HepG2 (cell line): ENCODE measurements around the gene MED20. TPM values are rescaled to one million over a fixed set of nuclear protein-coding genes. Genes with fewer than 3 reads are reported as not detected.

Experiments used
- CAMTA2 ChIP-seq: sonication (generic); formaldehyde crosslinking; IDR thresholded peaks from 2 replicates; pipeline ENCODE4 v1.4.0; 2020; ENCODE audit warnings: mild to moderate bottlenecking, missing genetic modification reagents, borderline replicate concordance
- IRF1 ChIP-seq: sonication (generic); formaldehyde crosslinking; IDR thresholded peaks from 2 replicates; pipeline ENCODE4 v1.4.0; 2020; ENCODE audit warnings: low read depth, mild to moderate bottlenecking, missing genetic modification reagents
- MAFF ChIP-seq: IDR thresholded peaks from 2 replicates; pipeline ENCODE4 v1.6.1; 2011; ENCODE audit warnings: low read depth, low read length, improper control_type of control experiment
- NR0B2 ChIP-seq: sonication (generic); formaldehyde crosslinking; IDR thresholded peaks from 2 replicates; pipeline ENCODE4 v1.4.0; 2020; ENCODE audit warnings: mild to moderate bottlenecking, missing genetic modification reagents
- NR2F1 ChIP-seq, 2 experiments: fragments of 450-650 bp in 1 of 2; formaldehyde crosslinking in 1 of 2; IDR thresholded peaks; 2 replicates each; pipeline versions ENCODE4 v1.5.0 to v1.6.1; 2016 to 2020; ENCODE audit warnings: mild to moderate bottlenecking in 1 of 2, missing compliant biosample characterization in 1 of 2, missing genetic modification reagents in 1 of 2, moderate library complexity in 1 of 2
- NR2F6 ChIP-seq, 2 experiments: IDR thresholded peaks; 2 replicates each; pipeline ENCODE4 v1.6.1; 2016; ENCODE audit warnings: antibody characterized with exemption in 1 of 2, mild to moderate bottlenecking in 1 of 2
- SOX6 ChIP-seq, 2 experiments: fragments of 450-650 bp in 1 of 2; sonication (generic) in 1 of 2; formaldehyde crosslinking in 1 of 2; IDR thresholded peaks; 2 replicates each; pipeline versions ENCODE4 v1.4.0 to v1.6.1; 2017 to 2020; ENCODE audit warnings: antibody characterized with exemption in 1 of 2, mild to moderate bottlenecking in 1 of 2, missing genetic modification reagents in 1 of 2
- TARDBP ChIP-seq: sonication (generic); formaldehyde crosslinking; IDR thresholded peaks from 2 replicates; pipeline ENCODE4 v1.8.0; 2022; ENCODE audit warnings: mild to moderate bottlenecking, missing genetic modification reagents
- TRIM22 ChIP-seq: fragments of 450-650 bp; IDR thresholded peaks from 2 replicates; pipeline ENCODE4 v1.6.1; 2017
- WIZ ChIP-seq: sonication (generic); formaldehyde crosslinking; IDR thresholded peaks from 2 replicates; pipeline ENCODE4 v1.5.1; 2020; ENCODE audit warnings: mild to moderate bottlenecking, missing genetic modification reagents
- ZNF138 ChIP-seq: sonication (generic); formaldehyde crosslinking; IDR thresholded peaks from 2 replicates; pipeline ENCODE4 v1.5.0; 2020; ENCODE audit warnings: mild to moderate bottlenecking, low read depth, missing genetic modification reagents
- ZNF280B ChIP-seq: sonication (generic); formaldehyde crosslinking; IDR thresholded peaks from 2 replicates; pipeline ENCODE4 v1.5.0; 2020; ENCODE audit warnings: missing genetic modification reagents, mild to moderate bottlenecking, borderline replicate concordance
- ZNF749 ChIP-seq: sonication (generic); formaldehyde crosslinking; IDR thresholded peaks from 2 replicates; pipeline ENCODE4 v1.8.0; 2022; ENCODE audit warnings: mild to moderate bottlenecking, missing genetic modification reagents, moderate library complexity, borderline replicate concordance
- ZNF781 ChIP-seq: sonication (generic); formaldehyde crosslinking; IDR thresholded peaks from 2 replicates; pipeline ENCODE4 v1.5.1; 2020; ENCODE audit warnings: borderline replicate concordance, mild to moderate bottlenecking, missing genetic modification reagents; ENCODE audit errors: not compliant biosample characterization
- polyA plus RNA-seq, 8 experiments: library from polyadenylated mRNA; depleted of rRNA in 3 of 8; stranded (reverse) in 7 of 8; unstranded in 1 of 8; fragments of >200 nt; fragmentation: Illumina TruSeq in 4 of 8; extraction: Trizol in 4 of 8; gene quantifications; 2 replicates each; pipeline versions ENCODE4 v1.2.1 to v1.2.3, GENCODE V29; 2011 to 2016; ENCODE audit warnings: low read depth in 4 of 8, missing spikeins in 1 of 8, mixed read lengths in 1 of 8; ENCODE audit not compliant: insufficient read depth in 1 of 8
- total RNA-seq, 5 experiments: library from RNA; depleted of rRNA; stranded (reverse); fragments of >200 nt; fragmentation: Illumina TruSeq; extraction: Trizol; gene quantifications; 2 replicates each; pipeline ENCODE4 v1.2.3, GENCODE V29; 2016; ENCODE audit warnings: low read depth in 1 of 5
- TF ChIP-seq, protein P1 (sequence below): sonication (generic); formaldehyde crosslinking; IDR thresholded peaks from 2 replicates; pipeline ENCODE4 v1.8.1; 2022; ENCODE audit warnings: low read depth, mild to moderate bottlenecking, missing genetic modification reagents
- TF ChIP-seq, protein P2 (sequence below): IDR thresholded peaks from 2 replicates; pipeline ENCODE4 v1.6.1; 2012; ENCODE audit warnings: low read length, improper control_type of control experiment

MED20 gene
- total and polyA plus RNA-seq, 2 of the 13 experiments (the other 11 are each of a cell fraction or from before 2014, with no cell fraction given): 28.1 to 41.1 TPM

DNA sequence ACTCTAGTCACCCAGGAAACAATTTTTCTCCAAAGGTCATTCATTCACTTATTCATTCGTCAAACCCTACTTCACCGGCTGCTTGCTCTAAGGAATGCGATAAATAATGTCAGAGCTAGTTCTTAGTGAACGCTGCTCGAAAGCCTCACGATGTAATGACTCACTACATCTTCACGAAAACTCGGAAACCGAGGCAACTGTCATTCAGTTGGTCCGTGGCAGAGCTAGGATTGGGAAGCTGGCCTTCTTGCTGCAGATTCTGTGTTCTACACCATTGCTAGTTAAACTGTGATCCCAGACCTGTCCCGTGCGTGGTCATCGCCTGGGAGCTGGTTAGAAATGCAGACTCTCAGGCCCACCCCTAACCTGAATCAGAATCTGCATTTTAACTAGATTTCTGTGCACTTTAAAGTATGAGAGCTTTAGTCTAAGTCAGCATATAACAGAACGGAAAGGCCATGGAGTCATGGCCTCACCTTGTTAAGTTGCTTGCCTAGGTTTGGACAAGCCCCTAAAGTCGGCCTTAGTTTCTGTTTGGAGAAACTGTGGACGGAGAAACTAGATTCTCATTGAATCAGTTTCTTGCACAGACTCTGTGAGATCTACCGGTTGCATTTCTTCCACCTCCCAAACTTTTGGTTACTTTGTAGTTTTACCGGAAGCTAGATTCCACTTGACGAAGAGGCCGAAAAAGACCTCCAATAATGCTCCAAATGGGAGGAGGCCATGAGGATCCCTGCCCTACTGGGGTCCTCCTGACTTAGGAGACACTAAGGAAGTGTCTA, 21.3 kb upstream of the MED20 start (continued):
- TF ChIP-seq, protein P1, sequence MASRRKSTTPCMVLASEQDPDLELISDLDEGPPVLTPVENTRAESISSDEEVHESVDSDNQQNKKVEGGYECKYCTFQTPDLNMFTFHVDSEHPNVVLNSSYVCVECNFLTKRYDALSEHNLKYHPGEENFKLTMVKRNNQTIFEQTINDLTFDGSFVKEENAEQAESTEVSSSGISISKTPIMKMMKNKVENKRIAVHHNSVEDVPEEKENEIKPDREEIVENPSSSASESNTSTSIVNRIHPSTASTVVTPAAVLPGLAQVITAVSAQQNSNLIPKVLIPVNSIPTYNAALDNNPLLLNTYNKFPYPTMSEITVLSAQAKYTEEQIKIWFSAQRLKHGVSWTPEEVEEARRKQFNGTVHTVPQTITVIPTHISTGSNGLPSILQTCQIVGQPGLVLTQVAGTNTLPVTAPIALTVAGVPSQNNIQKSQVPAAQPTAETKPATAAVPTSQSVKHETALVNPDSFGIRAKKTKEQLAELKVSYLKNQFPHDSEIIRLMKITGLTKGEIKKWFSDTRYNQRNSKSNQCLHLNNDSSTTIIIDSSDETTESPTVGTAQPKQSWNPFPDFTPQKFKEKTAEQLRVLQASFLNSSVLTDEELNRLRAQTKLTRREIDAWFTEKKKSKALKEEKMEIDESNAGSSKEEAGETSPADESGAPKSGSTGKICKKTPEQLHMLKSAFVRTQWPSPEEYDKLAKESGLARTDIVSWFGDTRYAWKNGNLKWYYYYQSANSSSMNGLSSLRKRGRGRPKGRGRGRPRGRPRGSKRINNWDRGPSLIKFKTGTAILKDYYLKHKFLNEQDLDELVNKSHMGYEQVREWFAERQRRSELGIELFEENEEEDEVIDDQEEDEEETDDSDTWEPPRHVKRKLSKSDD: 0 out of 2 replicates have a peak, but pooled peaks have one; percentile 3
- TF ChIP-seq WIZ (CRISPR knock-in tag): no peak
- TF ChIP-seq ZNF781 (CRISPR knock-in tag): peak; percentile 79
- TF ChIP-seq IRF1 (CRISPR knock-in tag): no peak
- TF ChIP-seq ZNF138 (CRISPR knock-in tag): peak; percentile 47; the same call in 1 of the 2 replicates
- no peak for TF ChIP-seq TRIM22
- TF ChIP-seq NR2F6 (IDR thresholded peaks at IDR 0.05): no peak
- TF ChIP-seq NR2F6 (CRISPR knock-in tag; IDR thresholded peaks at IDR 0.05): no peak
- TF ChIP-seq, protein P2, sequence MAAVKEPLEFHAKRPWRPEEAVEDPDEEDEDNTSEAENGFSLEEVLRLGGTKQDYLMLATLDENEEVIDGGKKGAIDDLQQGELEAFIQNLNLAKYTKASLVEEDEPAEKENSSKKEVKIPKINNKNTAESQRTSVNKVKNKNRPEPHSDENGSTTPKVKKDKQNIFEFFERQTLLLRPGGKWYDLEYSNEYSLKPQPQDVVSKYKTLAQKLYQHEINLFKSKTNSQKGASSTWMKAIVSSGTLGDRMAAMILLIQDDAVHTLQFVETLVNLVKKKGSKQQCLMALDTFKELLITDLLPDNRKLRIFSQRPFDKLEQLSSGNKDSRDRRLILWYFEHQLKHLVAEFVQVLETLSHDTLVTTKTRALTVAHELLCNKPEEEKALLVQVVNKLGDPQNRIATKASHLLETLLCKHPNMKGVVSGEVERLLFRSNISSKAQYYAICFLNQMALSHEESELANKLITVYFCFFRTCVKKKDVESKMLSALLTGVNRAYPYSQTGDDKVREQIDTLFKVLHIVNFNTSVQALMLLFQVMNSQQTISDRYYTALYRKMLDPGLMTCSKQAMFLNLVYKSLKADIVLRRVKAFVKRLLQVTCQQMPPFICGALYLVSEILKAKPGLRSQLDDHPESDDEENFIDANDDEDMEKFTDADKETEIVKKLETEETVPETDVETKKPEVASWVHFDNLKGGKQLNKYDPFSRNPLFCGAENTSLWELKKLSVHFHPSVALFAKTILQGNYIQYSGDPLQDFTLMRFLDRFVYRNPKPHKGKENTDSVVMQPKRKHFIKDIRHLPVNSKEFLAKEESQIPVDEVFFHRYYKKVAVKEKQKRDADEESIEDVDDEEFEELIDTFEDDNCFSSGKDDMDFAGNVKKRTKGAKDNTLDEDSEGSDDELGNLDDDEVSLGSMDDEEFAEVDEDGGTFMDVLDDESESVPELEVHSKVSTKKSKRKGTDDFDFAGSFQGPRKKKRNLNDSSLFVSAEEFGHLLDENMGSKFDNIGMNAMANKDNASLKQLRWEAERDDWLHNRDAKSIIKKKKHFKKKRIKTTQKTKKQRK: no peak
- TF ChIP-seq NR2F1 (CRISPR knock-in tag; IDR thresholded peaks at IDR 0.05): no peak
- TF ChIP-seq CAMTA2: no peak
- TF ChIP-seq ZNF280B (CRISPR knock-in tag): no peak
- peak; percentile 35; the same call in 1 of the 2 replicates for TF ChIP-seq MAFF
- TF ChIP-seq ZNF749: no peak
- no peak for TF ChIP-seq SOX6 (IDR thresholded peaks at IDR 0.05)
- 0 out of 2 replicates have a peak, but pooled peaks have one; percentile 5 for TF ChIP-seq SOX6 (CRISPR knock-in tag; IDR thresholded peaks at IDR 0.05)
- 0 out of 2 replicates have a peak, but pooled peaks have one; percentile 50 for TF ChIP-seq TARDBP (CRISPR knock-in tag)
- TF ChIP-seq NR0B2 (CRISPR knock-in tag): 0 out of 2 replicates have a peak, but pooled peaks have one; percentile 70
